HFFc6 (cell line): ENCODE results near the gene GALR2. TPM values are rescaled to one million over a fixed set of nuclear protein-coding genes. Genes with fewer than 3 reads are reported as not detected.

Experiments used
- DNase-seq: peaks from one replicate; pipeline ENCODE4 v3.0.0-alpha.2; 2018
- H3K27ac Mint-ChIP-seq: 2 replicates; pipeline ENCODE4 v1.8.0; 2020; ENCODE audit warnings: mild to moderate bottlenecking, mixed read lengths
- H3K27me3 Mint-ChIP-seq: 2 replicates; pipeline ENCODE4 v1.8.0; 2021; ENCODE audit warnings: mild to moderate bottlenecking, moderate library complexity, mixed read lengths; ENCODE audit not compliant: insufficient read depth
- H3K36me3 Mint-ChIP-seq: 2 replicates; pipeline ENCODE4 v1.8.0; 2021; ENCODE audit warnings: low read depth, mixed read lengths
- H3K4me1 Mint-ChIP-seq: 2 replicates; pipeline ENCODE4 v1.8.0; 2020; ENCODE audit warnings: low read depth, mixed read lengths
- H3K4me3 Mint-ChIP-seq: 2 replicates; pipeline ENCODE4 v1.8.0; 2020; ENCODE audit warnings: mild to moderate bottlenecking, moderate library complexity, mixed read lengths
- H3K9me3 Mint-ChIP-seq: 2 replicates; pipeline ENCODE4 v1.8.0; 2020; ENCODE audit warnings: mild to moderate bottlenecking, mixed read lengths
- total RNA-seq, 6 experiments: library from RNA; stranded (reverse); fragmentation: NEBNext Ultra II Directional; extraction: Animal tissue kit (Norgen Biotek cat#: 25700); gene quantifications; 2 replicates in 1 of 6; 3 replicates in 5 of 6; pipeline ENCODE4 v1.2.3, GENCODE V29; 2021
- TF ChIP-seq, protein P1 (sequence below): fragments of 200-600 bp; sonication (generic); IDR thresholded peaks from 2 replicates; pipeline ENCODE4 v1.5.0; 2021; ENCODE audit warnings: antibody characterized with exemption, mild to moderate bottlenecking

GALR2 gene
- total RNA-seq, 6 experiments from 2014 or later = 0.14 to 0.33 (median 0.15) TPM; not detected in 1

DNA sequence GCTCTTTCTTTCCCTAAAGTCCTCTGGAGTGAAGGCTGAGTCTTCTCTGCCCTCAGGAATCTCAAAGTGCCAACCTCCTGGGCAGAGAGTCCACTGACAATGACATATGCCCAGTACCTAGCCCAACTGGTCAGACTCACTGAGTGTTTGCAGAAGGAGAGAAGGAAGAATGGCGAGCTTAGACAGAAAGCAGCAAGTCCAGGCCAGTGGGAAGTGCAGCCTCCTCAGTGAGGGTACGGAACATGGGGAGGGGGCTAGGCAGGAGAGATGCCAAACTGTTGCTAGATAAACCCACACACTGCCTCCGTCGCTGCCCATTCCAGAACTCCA lies 28.3 kb downstream of the GALR2 start:
- H3K36me3 Mint-ChIP-seq = peaks cover 22% of the 10 kb centered on the region; the same call in 1 of the 2 replicates
- H3K27me3 Mint-ChIP-seq = peaks cover 3% of the 10 kb centered on the region; the same call in 1 of the 2 replicates
- TF ChIP-seq, protein P1, sequence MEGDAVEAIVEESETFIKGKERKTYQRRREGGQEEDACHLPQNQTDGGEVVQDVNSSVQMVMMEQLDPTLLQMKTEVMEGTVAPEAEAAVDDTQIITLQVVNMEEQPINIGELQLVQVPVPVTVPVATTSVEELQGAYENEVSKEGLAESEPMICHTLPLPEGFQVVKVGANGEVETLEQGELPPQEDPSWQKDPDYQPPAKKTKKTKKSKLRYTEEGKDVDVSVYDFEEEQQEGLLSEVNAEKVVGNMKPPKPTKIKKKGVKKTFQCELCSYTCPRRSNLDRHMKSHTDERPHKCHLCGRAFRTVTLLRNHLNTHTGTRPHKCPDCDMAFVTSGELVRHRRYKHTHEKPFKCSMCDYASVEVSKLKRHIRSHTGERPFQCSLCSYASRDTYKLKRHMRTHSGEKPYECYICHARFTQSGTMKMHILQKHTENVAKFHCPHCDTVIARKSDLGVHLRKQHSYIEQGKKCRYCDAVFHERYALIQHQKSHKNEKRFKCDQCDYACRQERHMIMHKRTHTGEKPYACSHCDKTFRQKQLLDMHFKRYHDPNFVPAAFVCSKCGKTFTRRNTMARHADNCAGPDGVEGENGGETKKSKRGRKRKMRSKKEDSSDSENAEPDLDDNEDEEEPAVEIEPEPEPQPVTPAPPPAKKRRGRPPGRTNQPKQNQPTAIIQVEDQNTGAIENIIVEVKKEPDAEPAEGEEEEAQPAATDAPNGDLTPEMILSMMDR = no peak
- H3K4me3 Mint-ChIP-seq = peak overlapping the region; percentile 99
- peak overlapping the region; percentile 96 for H3K27ac Mint-ChIP-seq
- H3K4me1 Mint-ChIP-seq = peaks cover 10% of the 10 kb centered on the region
- no peak for DNase-seq
- H3K9me3 Mint-ChIP-seq = no peaks in the 10 kb centered on the region

DNA sequence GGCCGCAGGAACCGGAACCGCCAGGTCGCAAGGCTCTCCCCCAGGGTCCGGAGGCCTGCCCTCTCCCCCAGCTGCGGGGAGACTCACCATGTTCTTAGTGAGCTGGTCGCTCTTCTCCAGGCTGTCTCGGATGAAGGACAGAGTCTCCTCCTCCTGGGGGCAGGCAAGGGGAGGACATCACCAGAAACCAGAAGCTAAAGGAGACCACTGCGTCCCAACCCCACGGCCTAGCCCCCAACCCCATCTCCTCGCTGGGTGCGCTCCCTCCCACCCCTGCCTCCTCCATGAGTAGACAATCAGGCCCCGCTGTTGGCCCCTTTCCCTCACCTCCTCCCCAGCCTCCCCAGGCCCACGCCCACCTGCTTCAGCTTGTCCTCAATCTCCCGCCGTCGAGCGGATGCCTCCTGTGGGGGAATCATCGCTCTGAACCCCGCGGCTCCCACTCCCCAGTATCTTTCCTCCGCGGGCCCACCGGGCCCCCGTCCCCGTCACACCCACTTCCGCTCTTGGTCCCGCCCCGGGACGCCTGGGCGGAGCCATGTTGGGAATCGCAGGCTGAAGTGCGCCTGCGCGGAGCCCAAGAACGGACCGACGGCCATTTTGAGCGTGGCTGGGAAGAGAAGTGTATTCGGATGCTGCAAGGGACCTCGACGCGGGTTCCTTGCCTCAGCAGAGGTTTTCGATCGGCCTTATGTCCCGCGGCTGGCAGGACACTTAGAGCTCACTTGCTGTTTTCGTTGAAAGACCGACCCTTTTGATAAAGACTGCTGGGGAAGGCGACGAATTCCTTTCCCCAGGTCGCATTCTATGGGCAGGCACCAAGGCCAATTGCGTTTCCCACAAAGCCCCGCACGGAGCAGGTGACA lies 28.9 kb downstream of the GALR2 start, which contains the start of gene EXOC7:
Gene EXOC7 (minus strand): TSS at position 514 of the 866 bp plus-strand sequence. CDS start 95 bp downstream, at position 419.
- Mint-ChIP-seq H3K4me1 (peaks cover 10% of the 10 kb centered on the region), H3K27ac (peak within 1 kb of the TSS; percentile 96), H3K9me3 (no peaks in the 10 kb centered on the region), H3K27me3 (peaks cover 3% of the 10 kb centered on the region; the same call in 1 of the 2 replicates), H3K36me3 (peaks cover 22% of the 10 kb centered on the region; the same call in 1 of the 2 replicates), H3K4me3 (peak within 1 kb of the TSS; percentile 99)
- TF ChIP-seq, protein P1 = peak; percentile 39
- DNase-seq = peak; percentile 82

DNA sequence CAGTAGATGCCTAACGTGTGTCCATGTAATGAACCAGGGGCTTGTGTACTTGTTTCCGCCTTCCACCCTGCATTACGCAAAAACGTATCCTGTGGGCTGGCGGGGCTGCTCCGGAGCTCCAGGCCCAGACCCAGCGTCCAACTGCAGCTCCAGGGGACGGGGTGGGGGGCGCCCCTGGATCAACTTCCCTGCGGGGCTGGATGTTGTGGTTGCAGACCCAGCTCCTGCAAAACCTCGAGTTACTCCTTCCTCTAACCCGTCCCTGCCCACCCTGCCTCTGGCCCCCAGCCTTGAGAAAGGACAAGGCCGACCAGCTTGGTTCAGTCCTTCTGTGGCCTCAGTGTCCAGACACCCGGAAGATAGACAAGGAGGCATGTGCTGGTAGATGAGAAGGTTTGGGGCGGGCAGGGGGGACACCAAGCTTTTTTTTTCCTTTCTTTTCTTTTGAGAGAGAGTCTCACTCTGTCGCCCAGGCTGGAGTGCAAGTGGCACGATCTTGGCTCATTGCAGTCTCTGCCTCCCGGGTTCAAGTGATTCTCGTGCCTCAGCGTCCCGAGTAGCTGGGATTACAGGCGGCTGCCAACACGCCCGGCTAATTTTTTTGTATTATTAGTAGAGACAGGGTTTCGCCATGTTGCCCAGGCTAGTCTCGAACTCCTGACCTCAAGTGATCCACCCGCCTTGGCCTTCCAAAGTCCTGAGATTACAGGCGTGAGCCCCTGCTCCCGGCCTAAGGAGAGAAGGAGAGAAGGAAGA lies 29.7 kb downstream of the GALR2 start:
- Mint-ChIP-seq H3K4me1 (peaks cover 10% of the 10 kb centered on the region), H3K36me3 (peaks cover 20% of the 10 kb centered on the region; the same call in 1 of the 2 replicates), H3K27me3 (peaks cover 3% of the 10 kb centered on the region; the same call in 1 of the 2 replicates), H3K9me3 (no peaks in the 10 kb centered on the region), H3K27ac (peak overlapping the region; percentile 96; the same call in 1 of the 2 replicates), H3K4me3 (peak overlapping the region; percentile 99)
- DNase-seq = no peak
- TF ChIP-seq, protein P1 = no peak

DNA sequence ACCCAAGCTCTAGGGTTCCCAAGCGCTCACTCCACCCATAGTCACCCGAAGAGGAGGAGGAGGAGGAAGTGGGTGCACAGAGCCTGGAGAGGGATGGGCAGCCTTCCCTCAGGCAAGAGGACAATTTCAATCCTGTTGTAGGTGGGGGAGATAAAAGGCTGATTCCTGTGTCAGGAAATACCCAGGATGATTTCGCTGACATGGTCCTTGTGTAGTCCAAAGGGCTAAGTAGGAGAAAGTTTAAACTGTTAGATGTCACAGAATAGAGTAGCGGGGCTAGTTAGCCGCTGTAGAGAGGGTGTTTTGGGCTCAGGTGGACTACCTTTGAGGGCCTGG lies 30.3 kb downstream of the GALR2 start:
- no peak overlapping the region for H3K4me3 Mint-ChIP-seq
- TF ChIP-seq, protein P1 = no peak
- H3K9me3 Mint-ChIP-seq = no peaks in the 10 kb centered on the region
- peaks cover 16% of the 10 kb centered on the region; the same call in 1 of the 2 replicates for H3K36me3 Mint-ChIP-seq
- no peak for DNase-seq
- peaks cover 3% of the 10 kb centered on the region; the same call in 1 of the 2 replicates for H3K27me3 Mint-ChIP-seq
- peaks cover 10% of the 10 kb centered on the region for H3K4me1 Mint-ChIP-seq
- H3K27ac Mint-ChIP-seq = peak overlapping the region; percentile 16; the same call in 1 of the 2 replicates

DNA sequence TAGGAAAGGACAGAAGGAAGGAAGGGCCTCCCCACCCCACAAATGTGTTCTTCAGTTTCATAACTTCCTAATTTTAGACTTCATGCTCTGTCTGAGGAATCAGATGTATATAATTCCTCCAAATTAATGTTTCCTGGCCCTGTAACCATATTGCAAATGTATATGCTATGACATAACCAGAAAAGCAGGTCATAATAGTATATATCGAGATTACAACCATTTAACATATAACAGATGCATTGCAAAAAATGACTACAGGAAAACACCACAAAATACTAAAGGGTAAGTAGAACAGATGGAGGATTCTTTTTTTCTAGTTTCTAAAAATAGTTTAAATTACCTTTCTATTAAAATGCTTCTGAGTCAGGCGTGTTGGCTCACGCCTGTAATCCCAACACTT lies 32.1 kb downstream of the GALR2 start:
- Mint-ChIP-seq H3K9me3 (no peaks in the 10 kb centered on the region), H3K27me3 (peaks cover 3% of the 10 kb centered on the region), H3K36me3 (peaks cover 5% of the 10 kb centered on the region; the same call in 1 of the 2 replicates), H3K4me1 (peaks cover 10% of the 10 kb centered on the region), H3K4me3 (no peak overlapping the region), H3K27ac (no peak overlapping the region)
- TF ChIP-seq, protein P1 = no peak
- DNase-seq = no peak
